Testis (tissue), 2 donors: ENCODE measurements around the gene EAF1.

Experiments
- POLR2A ChIP-seq: fragments of 450-650 bp; IDR thresholded peaks from one replicate; pipeline ENCODE4 v1.6.1; 2017; ENCODE audit warnings: antibody characterized with exemption, mild to moderate bottlenecking, moderate library complexity
- TF ChIP-seq, protein P1 (sequence below), 3 experiments: fragments of 450-650 bp in 2 of 3; fragments of 200-600 bp in 1 of 3; sonication (generic) in 1 of 3; IDR thresholded peaks; one replicate each; pipeline ENCODE4 v1.5.1; 2016 to 2019; ENCODE audit warnings: antibody characterized with exemption in 3 of 3, mild to moderate bottlenecking in 2 of 3, moderate library complexity in 1 of 3

DNA sequence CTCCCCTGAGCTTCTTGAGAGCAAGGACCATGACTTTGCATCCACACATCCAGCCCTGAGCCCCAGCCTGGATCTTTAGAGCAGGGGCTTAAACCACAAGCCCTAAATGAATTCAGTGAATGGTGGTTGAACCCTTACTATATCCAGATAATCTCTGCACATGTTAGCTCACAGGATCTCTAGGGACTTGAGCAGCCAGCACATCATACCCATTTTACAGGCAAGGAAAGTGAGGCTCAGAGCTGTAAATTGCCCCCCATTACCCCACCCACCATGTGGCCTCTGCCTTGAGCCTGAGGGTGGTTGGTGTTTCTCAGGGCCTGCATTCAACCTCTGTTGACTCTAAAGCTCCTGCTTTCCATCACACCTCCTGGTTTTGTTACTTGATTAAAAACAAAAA is 27.6 kb downstream of the EAF1 start:
- TF ChIP-seq, protein P1, sequence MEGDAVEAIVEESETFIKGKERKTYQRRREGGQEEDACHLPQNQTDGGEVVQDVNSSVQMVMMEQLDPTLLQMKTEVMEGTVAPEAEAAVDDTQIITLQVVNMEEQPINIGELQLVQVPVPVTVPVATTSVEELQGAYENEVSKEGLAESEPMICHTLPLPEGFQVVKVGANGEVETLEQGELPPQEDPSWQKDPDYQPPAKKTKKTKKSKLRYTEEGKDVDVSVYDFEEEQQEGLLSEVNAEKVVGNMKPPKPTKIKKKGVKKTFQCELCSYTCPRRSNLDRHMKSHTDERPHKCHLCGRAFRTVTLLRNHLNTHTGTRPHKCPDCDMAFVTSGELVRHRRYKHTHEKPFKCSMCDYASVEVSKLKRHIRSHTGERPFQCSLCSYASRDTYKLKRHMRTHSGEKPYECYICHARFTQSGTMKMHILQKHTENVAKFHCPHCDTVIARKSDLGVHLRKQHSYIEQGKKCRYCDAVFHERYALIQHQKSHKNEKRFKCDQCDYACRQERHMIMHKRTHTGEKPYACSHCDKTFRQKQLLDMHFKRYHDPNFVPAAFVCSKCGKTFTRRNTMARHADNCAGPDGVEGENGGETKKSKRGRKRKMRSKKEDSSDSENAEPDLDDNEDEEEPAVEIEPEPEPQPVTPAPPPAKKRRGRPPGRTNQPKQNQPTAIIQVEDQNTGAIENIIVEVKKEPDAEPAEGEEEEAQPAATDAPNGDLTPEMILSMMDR (IDR thresholded peaks at IDR 0.05): no peak
- TF ChIP-seq POLR2A: no peak
